Measurements from ENCODE around the gene PID1. TPM values are rescaled to one million over a fixed set of nuclear protein-coding genes. Genes with fewer than 3 reads are reported as not detected.

The PID1 gene
- total and polyA plus RNA-seq, 11 donors = 2.1 to 17.7 (median 7.1) TPM

- Histone ChIP-seq H3K4me3 (no peak overlapping the region), H3K27me3 (no peaks in the 10 kb centered on the region), H3K9me3 (peaks cover 0 to 9% (median 0%) of the 10 kb centered on the region in 12 donors), H3K27ac (no peak overlapping the region), H3K4me1 (peaks cover 0 to 3% (median 0%) of the 10 kb centered on the region in 12 donors), H3K36me3 (peaks cover 0 to 12% (median 0%) of the 10 kb centered on the region in 9 donors)
- TF ChIP-seq POLR2A (IDR thresholded peaks at IDR 0.05) (no peak), CTCF (IDR thresholded peaks at IDR 0.05) (no peak)
- intact Hi-C loops (cut with DNase I) = no loop called here
- ATAC-seq (no peak), DNase-seq (no peak)
- WGBS, 4 donors = 90 to 94% (median 93%) methylated on average over 12 to 20 of the region's 20 CpGs
These were observed 245.4 kb downstream of the PID1 start for GRCh38 chr2:229025653-229026052.

- ATAC-seq = no peak
- Histone ChIP-seq H3K4me1 (peaks cover 0 to 3% (median 0%) of the 10 kb centered on the region in 12 donors), H3K27ac (no peak overlapping the region), H3K4me3 (no peak overlapping the region), H3K9me3 (no peaks in the 10 kb centered on the region), H3K36me3 (peaks cover 0 to 12% (median 0%) of the 10 kb centered on the region in 9 donors), H3K27me3 (no peaks in the 10 kb centered on the region)
- no peak for DNase-seq
- TF ChIP-seq POLR2A (IDR thresholded peaks at IDR 0.05) (no peak), CTCF (IDR thresholded peaks at IDR 0.05) (no peak)
- intact Hi-C loops (cut with DNase I) = no loop called here
- 68 to 85% (median 80%) methylated on average over 1 of the region's 1 CpG for WGBS, 4 donors
These were observed 248.4 kb downstream of the PID1 start for GRCh38 chr2:229022652-229023051.

GRCh38 chr2:229022071-229022470 is 249.0 kb downstream of the PID1 start:
- Histone ChIP-seq H3K36me3 (peaks cover 0 to 12% (median 0%) of the 10 kb centered on the region in 9 donors), H3K4me1 (peaks cover 0 to 2% (median 0%) of the 10 kb centered on the region in 12 donors), H3K9me3 (no peaks in the 10 kb centered on the region), H3K27ac (no peak overlapping the region), H3K27me3 (no peaks in the 10 kb centered on the region), H3K4me3 (no peak overlapping the region)
- intact Hi-C loops (cut with DNase I) = no loop called here
- WGBS, 4 donors = 71 to 78% (median 74%) methylated on average over 5 of the region's 5 CpGs
- no peak for DNase-seq
- no peak for ATAC-seq
- TF ChIP-seq CTCF (IDR thresholded peaks at IDR 0.05) = no peak
- TF ChIP-seq POLR2A (IDR thresholded peaks at IDR 0.05) = no peak

GRCh38 chr2:229009816-229010215 is 261.3 kb downstream of the PID1 start:
- Histone ChIP-seq H3K36me3 (no peaks in the 10 kb centered on the region), H3K4me3 (no peak overlapping the region), H3K27me3 (no peaks in the 10 kb centered on the region), H3K4me1 (no peaks in the 10 kb centered on the region), H3K27ac (no peak overlapping the region), H3K9me3 (no peaks in the 10 kb centered on the region)
- no peak for TF ChIP-seq POLR2A (IDR thresholded peaks at IDR 0.05)
- TF ChIP-seq CTCF (IDR thresholded peaks at IDR 0.05) = no peak
- intact Hi-C loops (cut with DNase I) = no loop called here
- ATAC-seq (no peak), DNase-seq (no peak)
- WGBS, 4 donors = 53 to 71% (median 58%) methylated on average over 1 of the region's 1 CpG
